Measurements from ENCODE around the gene SYT7.

DNA sequence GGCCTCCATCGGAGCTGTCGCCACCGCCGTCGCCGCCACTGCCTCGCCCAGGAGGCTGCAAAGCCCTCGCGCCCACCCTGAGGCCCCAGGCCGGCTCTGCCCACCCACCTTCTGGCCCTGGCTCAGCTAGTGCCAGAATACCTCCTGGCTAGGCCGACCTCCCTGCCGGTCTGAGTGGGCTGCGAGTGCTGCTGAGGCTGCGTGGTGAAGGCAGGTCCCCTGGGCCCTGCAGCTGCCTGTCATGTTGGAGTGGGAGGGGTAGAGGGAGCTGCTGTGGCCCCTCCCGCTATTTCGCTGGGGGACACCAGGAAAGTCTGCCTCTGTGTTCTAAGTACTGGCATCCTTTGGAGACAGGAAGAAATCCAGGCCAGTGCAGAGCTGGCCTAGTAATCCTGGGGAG, 38.2 kb downstream of the SYT7 start:
- TF ChIP-seq CTCF (IDR thresholded peaks at IDR 0.05) = no peak
- TF ChIP-seq, protein P1, sequence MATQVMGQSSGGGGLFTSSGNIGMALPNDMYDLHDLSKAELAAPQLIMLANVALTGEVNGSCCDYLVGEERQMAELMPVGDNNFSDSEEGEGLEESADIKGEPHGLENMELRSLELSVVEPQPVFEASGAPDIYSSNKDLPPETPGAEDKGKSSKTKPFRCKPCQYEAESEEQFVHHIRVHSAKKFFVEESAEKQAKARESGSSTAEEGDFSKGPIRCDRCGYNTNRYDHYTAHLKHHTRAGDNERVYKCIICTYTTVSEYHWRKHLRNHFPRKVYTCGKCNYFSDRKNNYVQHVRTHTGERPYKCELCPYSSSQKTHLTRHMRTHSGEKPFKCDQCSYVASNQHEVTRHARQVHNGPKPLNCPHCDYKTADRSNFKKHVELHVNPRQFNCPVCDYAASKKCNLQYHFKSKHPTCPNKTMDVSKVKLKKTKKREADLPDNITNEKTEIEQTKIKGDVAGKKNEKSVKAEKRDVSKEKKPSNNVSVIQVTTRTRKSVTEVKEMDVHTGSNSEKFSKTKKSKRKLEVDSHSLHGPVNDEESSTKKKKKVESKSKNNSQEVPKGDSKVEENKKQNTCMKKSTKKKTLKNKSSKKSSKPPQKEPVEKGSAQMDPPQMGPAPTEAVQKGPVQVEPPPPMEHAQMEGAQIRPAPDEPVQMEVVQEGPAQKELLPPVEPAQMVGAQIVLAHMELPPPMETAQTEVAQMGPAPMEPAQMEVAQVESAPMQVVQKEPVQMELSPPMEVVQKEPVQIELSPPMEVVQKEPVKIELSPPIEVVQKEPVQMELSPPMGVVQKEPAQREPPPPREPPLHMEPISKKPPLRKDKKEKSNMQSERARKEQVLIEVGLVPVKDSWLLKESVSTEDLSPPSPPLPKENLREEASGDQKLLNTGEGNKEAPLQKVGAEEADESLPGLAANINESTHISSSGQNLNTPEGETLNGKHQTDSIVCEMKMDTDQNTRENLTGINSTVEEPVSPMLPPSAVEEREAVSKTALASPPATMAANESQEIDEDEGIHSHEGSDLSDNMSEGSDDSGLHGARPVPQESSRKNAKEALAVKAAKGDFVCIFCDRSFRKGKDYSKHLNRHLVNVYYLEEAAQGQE (IDR thresholded peaks at IDR 0.05; ENCODE audit: insufficient read depth in 1 of 2, low read depth in 2 of 2, low read length in 1 of 2) = no peak
- TF ChIP-seq POLR2AphosphoS5 (IDR thresholded peaks at IDR 0.05; ENCODE audit: low read depth, low read length) = no peak
- TF ChIP-seq SIN3A (IDR thresholded peaks at IDR 0.05; ENCODE audit: borderline replicate concordance, insufficient read depth, low read depth, low read length) = no peak
- no peak for TF ChIP-seq TCF7L2 (IDR thresholded peaks at IDR 0.05; ENCODE audit: low read depth, low read length)
